ENCODE measurements around the gene APOA5. TPM values are rescaled to one million over a fixed set of nuclear protein-coding genes. Genes with fewer than 3 reads are reported as not detected.

Gene APOA5
- total and polyA plus RNA-seq, 2 of the 13 experiments (the other 11 are each of a cell fraction or from before 2014, with no cell fraction given) = 44.0 to 49.1 TPM

DNA sequence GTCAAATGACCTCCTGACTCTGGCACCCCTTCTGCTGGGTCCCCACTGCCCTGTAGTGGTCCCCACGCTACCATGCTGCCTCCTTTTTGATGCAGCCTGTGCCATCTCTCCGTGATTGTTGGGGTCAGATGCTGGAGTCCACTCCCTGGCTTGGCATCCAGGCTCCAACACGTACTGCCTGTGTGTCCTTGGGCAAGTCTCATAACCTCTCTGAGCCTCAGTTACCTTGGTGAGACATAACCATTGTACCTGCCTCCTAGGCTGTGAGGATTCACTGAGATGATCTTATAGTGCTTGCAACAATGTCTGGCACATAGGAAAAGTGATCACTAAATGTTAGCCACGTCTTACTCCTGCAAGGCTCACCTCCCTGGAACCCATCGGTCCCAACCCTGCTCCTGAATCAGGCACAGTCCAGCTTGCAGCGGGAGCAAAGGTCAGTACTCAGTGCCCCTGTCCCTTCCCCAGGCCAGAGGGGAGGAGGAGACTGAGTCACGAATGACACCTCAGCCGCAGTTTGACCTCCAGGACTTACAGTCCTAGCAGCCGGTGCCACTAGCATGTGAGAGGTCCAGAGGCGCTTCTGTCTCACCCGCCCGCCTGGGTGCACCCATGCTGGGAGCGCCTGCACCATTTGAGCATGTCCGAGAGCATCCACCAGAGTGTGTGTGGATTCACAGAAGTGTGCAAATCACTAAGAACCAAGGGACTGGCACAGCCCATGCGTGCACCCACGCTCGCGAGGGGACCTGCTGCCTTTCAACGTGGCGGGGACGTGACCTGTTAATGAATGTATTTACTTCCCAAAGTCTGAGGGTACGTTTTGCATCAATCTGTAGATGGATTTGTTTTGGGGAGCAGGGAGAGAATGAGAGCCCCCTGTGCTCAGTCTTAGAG, 34.4 kb upstream of the APOA5 start (continued):
- TF ChIP-seq, protein P1, sequence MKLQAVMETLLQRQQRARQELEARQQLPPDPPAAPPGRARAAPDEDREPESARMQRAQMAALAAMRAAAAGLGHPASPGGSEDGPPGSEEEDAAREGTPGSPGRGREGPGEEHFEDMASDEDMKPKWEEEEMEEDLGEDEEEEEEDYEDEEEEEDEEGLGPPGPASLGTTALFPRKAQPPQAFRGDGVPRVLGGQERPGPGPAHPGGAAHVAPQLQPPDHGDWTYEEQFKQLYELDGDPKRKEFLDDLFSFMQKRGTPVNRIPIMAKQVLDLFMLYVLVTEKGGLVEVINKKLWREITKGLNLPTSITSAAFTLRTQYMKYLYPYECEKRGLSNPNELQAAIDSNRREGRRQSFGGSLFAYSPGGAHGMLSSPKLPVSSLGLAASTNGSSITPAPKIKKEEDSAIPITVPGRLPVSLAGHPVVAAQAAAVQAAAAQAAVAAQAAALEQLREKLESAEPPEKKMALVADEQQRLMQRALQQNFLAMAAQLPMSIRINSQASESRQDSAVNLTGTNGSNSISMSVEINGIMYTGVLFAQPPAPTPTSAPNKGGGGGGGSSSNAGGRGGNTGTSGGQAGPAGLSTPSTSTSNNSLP (IDR thresholded peaks at IDR 0.05; ENCODE audit: low read depth, low read length) = no peak
- TF ChIP-seq HNRNPLL (IDR thresholded peaks at IDR 0.05; ENCODE audit: low read depth, low read length, poor library complexity, severe bottlenecking) = no peak
- TF ChIP-seq ATM (IDR thresholded peaks at IDR 0.05; ENCODE audit: borderline replicate concordance) = no peak
- TF ChIP-seq GTF3A (CRISPR knock-in tag; conservative IDR thresholded peaks at IDR 0.05) = no peak
- no peak for TF ChIP-seq CHCHD3 (CRISPR knock-in tag; IDR thresholded peaks at IDR 0.05)
- TF ChIP-seq ZNF20 (CRISPR knock-in tag; IDR thresholded peaks at IDR 0.05) = no peak
- TF ChIP-seq ZNF230 (CRISPR knock-in tag; IDR thresholded peaks at IDR 0.05) = no peak; the same call in 1 of the 2 replicates
- 0 out of 2 replicates have a peak, but pooled peaks have one; percentile 52 for TF ChIP-seq ZNF180 (CRISPR knock-in tag; IDR thresholded peaks at IDR 0.05; ENCODE audit: borderline replicate concordance, low read depth)
- TF ChIP-seq, protein P2, sequence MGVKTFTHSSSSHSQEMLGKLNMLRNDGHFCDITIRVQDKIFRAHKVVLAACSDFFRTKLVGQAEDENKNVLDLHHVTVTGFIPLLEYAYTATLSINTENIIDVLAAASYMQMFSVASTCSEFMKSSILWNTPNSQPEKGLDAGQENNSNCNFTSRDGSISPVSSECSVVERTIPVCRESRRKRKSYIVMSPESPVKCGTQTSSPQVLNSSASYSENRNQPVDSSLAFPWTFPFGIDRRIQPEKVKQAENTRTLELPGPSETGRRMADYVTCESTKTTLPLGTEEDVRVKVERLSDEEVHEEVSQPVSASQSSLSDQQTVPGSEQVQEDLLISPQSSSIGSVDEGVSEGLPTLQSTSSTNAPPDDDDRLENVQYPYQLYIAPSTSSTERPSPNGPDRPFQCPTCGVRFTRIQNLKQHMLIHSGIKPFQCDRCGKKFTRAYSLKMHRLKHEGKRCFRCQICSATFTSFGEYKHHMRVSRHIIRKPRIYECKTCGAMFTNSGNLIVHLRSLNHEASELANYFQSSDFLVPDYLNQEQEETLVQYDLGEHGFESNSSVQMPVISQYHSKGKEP (CRISPR knock-in tag; IDR thresholded peaks at IDR 0.05) = 0 out of 2 replicates have a peak, but pooled peaks have one; percentile 9
- TF ChIP-seq BHLHE40 (IDR thresholded peaks at IDR 0.05; ENCODE audit: low read length) = peak; percentile 53; the same call in 1 of the 2 replicates
- peak; percentile 52; the same call in 1 of the 2 replicates for TF ChIP-seq HOXA9 (CRISPR knock-in tag; IDR thresholded peaks at IDR 0.05; ENCODE audit: borderline replicate concordance)
- peak; percentile 45; the same call in 1 of the 2 replicates for TF ChIP-seq RXRB (CRISPR knock-in tag; IDR thresholded peaks at IDR 0.05; ENCODE audit: borderline replicate concordance)
- TF ChIP-seq HCFC1 (IDR thresholded peaks at IDR 0.05; ENCODE audit: low read depth, low read length) = no peak
- TF ChIP-seq, protein P3, sequence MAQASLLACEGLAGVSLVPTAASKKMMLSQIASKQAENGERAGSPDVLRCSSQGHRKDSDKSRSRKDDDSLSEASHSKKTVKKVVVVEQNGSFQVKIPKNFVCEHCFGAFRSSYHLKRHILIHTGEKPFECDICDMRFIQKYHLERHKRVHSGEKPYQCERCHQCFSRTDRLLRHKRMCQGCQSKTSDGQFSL (CRISPR knock-in tag; IDR thresholded peaks at IDR 0.05) = no peak
- no peak; the same call in 1 of the 2 replicates for TF ChIP-seq NFKB2 (CRISPR knock-in tag; IDR thresholded peaks at IDR 0.05; ENCODE audit: borderline replicate concordance)
- 0 out of 2 replicates have a peak, but pooled peaks have one; percentile 62 for TF ChIP-seq ZNF12 (CRISPR knock-in tag; IDR thresholded peaks at IDR 0.05)
- TF ChIP-seq CEBPZ (IDR thresholded peaks at IDR 0.05; ENCODE audit: low read length) = no peak
- no peak for TF ChIP-seq REXO4 (CRISPR knock-in tag; IDR thresholded peaks at IDR 0.05; ENCODE audit: borderline replicate concordance)
- no peak for TF ChIP-seq TFE3 (CRISPR knock-in tag; IDR thresholded peaks at IDR 0.05)
- TF ChIP-seq MATR3 (CRISPR knock-in tag; IDR thresholded peaks at IDR 0.05) = no peak

Measured in HepG2 (cell line).